Choroid plexus epithelial cell (primary cell): ENCODE measurements around the gene NOCT.

Source experiments
- DNase-seq: peaks from one replicate; pipeline ENCODE4 v3.0.0-alpha.2; 2010; ENCODE audit warnings: low read depth
- H3K4me3 ChIP-seq: 2 replicates; pipeline ENCODE4 v1.5.1; 2011; ENCODE audit warnings: low read depth, mild to moderate bottlenecking, control low read depth, low read length, moderate library complexity
- TF ChIP-seq, protein P1 (sequence below): conservative IDR thresholded peaks from 2 replicates; pipeline ENCODE4 v1.5.1; 2011; ENCODE audit warnings: low read depth, mild to moderate bottlenecking, control low read depth, inconsistent platforms, low read length, moderate library complexity

NOCT gene

DNA sequence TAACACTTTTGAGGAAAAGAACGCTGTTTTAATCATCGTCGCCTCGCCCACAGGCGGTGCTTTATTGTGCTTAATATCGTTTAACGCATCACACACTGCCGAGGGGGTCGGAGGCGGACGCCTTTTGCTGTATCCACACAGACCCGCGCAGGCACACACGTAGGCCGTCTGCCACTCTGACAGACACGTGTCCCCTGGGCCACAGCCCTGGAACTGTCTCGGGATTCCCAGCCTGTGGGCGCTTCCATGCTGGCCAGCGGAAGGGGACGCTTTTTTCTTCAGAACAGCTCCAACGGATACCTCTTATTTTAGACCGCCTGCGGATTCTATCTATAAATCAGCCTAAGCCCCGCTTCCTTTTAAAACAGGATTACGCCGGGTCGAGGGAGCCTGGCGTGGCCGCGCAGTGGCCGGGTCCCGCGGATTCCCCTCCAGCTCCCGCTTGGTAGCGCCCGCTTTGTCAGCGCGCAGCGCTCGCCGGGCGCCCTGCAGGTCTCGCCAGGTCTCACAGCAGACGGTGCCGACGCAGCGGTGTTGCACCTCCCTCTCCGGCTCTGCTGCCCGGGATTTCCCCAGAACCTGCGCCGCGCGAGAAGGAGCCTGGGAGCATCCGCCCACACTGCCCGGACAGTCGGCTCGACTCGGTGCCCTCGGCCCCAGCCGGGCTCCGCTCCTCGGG lies at the start of gene NOCT:
NOCT (plus strand) TSS at position 513 of the 679 bp plus-strand sequence. CDS start 201 bp downstream, outside the sequence.
- H3K4me3 ChIP-seq: peak within 1 kb of the TSS; percentile 82
- TF ChIP-seq, protein P1, sequence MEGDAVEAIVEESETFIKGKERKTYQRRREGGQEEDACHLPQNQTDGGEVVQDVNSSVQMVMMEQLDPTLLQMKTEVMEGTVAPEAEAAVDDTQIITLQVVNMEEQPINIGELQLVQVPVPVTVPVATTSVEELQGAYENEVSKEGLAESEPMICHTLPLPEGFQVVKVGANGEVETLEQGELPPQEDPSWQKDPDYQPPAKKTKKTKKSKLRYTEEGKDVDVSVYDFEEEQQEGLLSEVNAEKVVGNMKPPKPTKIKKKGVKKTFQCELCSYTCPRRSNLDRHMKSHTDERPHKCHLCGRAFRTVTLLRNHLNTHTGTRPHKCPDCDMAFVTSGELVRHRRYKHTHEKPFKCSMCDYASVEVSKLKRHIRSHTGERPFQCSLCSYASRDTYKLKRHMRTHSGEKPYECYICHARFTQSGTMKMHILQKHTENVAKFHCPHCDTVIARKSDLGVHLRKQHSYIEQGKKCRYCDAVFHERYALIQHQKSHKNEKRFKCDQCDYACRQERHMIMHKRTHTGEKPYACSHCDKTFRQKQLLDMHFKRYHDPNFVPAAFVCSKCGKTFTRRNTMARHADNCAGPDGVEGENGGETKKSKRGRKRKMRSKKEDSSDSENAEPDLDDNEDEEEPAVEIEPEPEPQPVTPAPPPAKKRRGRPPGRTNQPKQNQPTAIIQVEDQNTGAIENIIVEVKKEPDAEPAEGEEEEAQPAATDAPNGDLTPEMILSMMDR: no peak
- peak; percentile 97 for DNase-seq

- TF ChIP-seq, protein P1: no peak
- H3K4me3 ChIP-seq: no peak overlapping the region
- DNase-seq: peak; percentile 80
Measured at GRCh38 chr4:138967313-138967712, 48.3 kb upstream of the NOCT start.

DNA sequence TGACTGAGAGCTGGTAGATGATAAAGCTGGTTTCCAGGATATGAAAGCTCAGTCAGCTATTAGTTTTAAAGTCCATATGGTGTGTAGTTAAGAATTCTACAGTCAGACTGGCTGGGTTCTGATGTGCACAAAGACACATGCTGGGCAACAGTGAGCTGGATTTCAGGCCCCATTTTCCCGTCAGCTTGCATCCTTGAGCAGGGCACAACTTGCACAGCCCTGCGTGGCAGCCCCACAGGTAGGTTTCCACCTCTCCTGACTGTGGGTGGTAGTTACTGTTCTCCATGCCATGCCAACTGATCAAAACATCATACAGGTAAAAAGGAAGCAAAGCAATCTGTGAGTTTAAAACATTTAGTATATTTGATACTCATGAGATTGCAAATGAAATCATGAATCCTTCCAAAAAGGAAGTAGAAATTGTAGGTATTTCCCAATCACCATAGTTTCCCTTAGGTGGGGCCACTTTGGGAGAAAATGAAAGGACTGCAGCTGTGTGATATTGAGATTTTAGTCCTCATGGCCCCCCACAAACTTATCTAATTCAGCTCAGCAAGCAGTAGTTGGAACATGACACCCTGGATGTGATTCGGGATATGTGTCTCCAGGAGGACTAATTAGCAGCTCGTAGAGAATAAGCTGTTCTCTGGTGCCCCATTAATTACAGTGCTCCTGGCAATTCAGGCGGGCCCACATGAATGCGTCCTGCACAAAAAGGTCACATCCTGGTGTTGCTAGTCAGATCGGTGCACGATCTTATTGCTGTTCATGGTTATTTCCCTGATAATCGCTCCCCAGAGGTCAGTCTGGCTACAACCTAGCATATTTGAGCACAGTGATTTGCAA lies 42.4 kb upstream of the NOCT start:
- TF ChIP-seq, protein P1: no peak
- DNase-seq: no peak
- H3K4me3 ChIP-seq: no peak overlapping the region

DNA sequence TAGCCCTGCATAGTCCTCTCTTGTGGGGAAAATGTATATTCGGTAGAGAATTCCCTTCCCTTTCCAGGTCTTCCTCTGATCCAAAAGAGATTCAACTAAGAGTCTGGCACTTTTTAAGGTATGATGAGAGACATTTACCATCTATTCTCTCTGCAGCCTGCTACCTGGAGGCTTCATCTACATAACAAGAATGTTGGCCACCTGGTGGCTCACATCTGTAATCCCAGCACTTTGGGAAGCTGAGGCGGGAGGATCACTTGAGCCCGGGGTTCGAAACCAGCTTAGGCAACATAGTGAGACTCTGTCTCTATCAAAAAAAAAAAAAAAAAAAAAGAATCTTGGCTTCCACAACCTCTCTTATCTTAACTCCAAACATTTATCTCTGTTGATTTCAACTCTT lies 40.4 kb upstream of the NOCT start:
- DNase-seq: no peak
- TF ChIP-seq, protein P1: peak; percentile 24
- H3K4me3 ChIP-seq: no peak overlapping the region

- no peak for DNase-seq
- H3K4me3 ChIP-seq: no peak overlapping the region
- TF ChIP-seq, protein P1: no peak
Measured at GRCh38 chr4:138976526-138976925, 39.1 kb upstream of the NOCT start.

- H3K4me3 ChIP-seq: no peak overlapping the region
- TF ChIP-seq, protein P1: no peak
- DNase-seq: no peak
Measured at GRCh38 chr4:138977524-138977923, 38.1 kb upstream of the NOCT start.
